Fibroblast of skin of left biceps (primary cell): ENCODE results near the gene CD79A.
"Not testable (repeated sequence)": the region's sequence is repeated elsewhere in the genome, so short reads cannot be mapped to it uniquely, and the experiment has no call there.

Experiments used
- DNase-seq, 2 experiments: peaks; one replicate each; pipeline ENCODE4 v3.0.0-alpha.2; 2013; ENCODE audit warnings: low read depth in 2 of 2

Gene CD79A

GRCh38 chr19:41905273-41906002 lies 28.4 kb downstream of the CD79A start:
- no peak for DNase-seq

- DNase-seq, result no peak
Measured at GRCh38 chr19:41906271-41906670, 29.2 kb downstream of the CD79A start.

- no peak for DNase-seq
Measured at GRCh38 chr19:41906916-41907680, 30.0 kb downstream of the CD79A start.

GRCh38 chr19:41907994-41908615 lies 31.0 kb downstream of the CD79A start:
- DNase-seq, result no peak

- no peak for DNase-seq
Measured at GRCh38 chr19:41908724-41909464, 31.8 kb downstream of the CD79A start.

GRCh38 chr19:41909706-41910105 lies 32.6 kb downstream of the CD79A start:
- DNase-seq, result no peak

- DNase-seq, result no peak
Measured at GRCh38 chr19:41910240-41910991, 33.3 kb downstream of the CD79A start.

GRCh38 chr19:41910992-41911888 lies 34.2 kb downstream of the CD79A start:
- no peak for DNase-seq

GRCh38 chr19:41911889-41912731 lies 35.0 kb downstream of the CD79A start:
- no peak for DNase-seq

- no peak for DNase-seq
Measured at GRCh38 chr19:41912899-41913537, 35.9 kb downstream of the CD79A start.

GRCh38 chr19:41913538-41914423 lies 36.7 kb downstream of the CD79A start:
- DNase-seq, result no peak

- not testable (repeated sequence) for DNase-seq
Measured at GRCh38 chr19:41914424-41914834, 37.4 kb downstream of the CD79A start.

- DNase-seq, result no peak
Measured at GRCh38 chr19:41915021-41915775, 38.1 kb downstream of the CD79A start.

GRCh38 chr19:41915776-41916414 lies 38.8 kb downstream of the CD79A start:
- DNase-seq, result no peak

GRCh38 chr19:41917676-41918075 lies 40.6 kb downstream of the CD79A start:
- DNase-seq, result no peak

- DNase-seq, result no peak
Measured at GRCh38 chr19:41918095-41918494, 41.0 kb downstream of the CD79A start.
